DND-41 (cell line): ENCODE results near the gene PNKP.

Experiments used
- CTCF ChIP-seq: IDR thresholded peaks from 2 replicates; pipeline ENCODE4 v1.5.1; 2012; ENCODE audit warnings: borderline replicate concordance, low read length, moderate library complexity, mild to moderate bottlenecking; ENCODE audit not compliant: poor library complexity, severe bottlenecking; ENCODE audit errors: extremely low read depth
- EZH2 ChIP-seq: IDR thresholded peaks from 3 replicates; pipeline ENCODE4 v1.6.1; 2012; ENCODE audit warnings: borderline replicate concordance, low read depth, mild to moderate bottlenecking, moderate library complexity, low read length, inconsistent platforms; ENCODE audit not compliant: severe bottlenecking

GRCh38 chr19:49847731-49848696 is 19.4 kb downstream of the PNKP start:
- no peak for TF ChIP-seq CTCF
- no peak for TF ChIP-seq EZH2
